Activated CD8-positive, alpha-beta memory T cell treated with anti-CD3 and anti-CD28 coated beads, Interleukin-2, amount 50 U/mL, for 4 hours (primary cell): Measurements from ENCODE around the gene CTXND1.

ENCODE experiments used
- DNase-seq: peaks from one replicate; pipeline ENCODE4 v3.0.0-alpha.2; 2020

Gene CTXND1

DNA sequence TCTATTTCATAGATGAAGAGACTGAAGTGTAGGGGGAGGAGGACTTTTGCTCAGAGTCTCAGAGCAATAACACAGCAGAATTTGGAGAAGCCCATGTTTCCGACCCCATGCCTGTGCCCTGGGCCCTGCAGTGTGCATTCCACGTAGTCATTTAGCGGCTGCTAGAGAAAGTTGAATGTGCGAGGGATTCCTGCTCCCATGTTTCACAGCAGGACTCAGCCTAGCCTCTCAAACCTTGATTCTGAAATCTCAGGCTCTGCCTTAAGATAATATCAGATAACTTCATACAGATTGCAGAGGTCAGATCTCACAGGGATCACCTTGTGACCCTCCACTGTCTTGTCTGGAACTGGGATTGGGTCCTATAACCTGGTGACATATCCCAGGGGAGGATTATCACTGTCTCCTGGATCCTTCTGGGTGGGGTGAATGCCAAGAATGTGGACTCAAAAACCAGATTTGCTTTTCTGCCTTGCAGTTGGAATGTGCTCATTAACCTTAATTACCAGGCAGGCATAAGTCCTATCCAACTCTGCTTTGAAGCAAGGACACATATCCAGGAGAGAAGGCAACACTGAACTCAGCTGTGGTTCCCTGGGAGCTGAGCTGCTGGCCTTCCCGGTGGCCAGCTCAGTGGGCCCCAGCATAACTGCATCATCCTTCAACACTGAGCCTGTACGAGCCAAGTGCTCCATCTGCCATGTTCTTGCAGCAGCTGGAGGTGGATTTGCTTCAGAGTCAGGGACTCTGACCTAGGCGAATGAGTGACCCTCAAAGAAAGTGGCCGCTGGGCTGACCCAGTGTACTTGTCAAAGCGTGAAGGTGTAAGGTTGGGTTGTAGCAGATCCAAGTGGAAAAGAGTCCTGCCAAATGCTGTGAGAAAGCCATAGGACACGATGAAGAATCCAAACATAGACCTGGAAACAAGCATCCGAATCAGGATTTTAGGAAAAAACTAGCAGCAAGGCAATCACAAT lies 43.0 kb downstream of the CTXND1 start:
- DNase-seq = no peak

DNA sequence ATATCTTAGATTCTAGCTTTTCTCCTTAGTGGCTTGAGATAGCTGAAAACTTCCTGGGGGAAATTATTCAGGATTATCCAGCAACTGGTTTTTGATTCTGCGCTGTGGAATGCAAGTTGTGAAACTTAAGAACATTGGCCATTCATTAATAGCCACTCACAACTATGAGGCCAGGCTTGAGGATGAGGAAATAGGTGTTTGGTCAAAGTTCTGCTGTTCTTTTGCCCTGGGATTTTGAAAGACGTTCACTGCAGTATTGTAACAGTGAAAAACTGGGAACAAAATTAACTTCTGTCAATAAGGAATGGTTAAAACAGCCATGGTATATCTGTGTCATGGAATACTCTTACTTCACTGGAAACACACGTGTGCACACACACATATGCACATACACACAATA lies 44.1 kb downstream of the CTXND1 start:
- DNase-seq = no peak

GRCh38 chr15:80204231-80204630 lies 47.8 kb downstream of the CTXND1 start:
- DNase-seq = no peak

- DNase-seq = no peak
Measured at GRCh38 chr15:80203361-80203885, 48.6 kb downstream of the CTXND1 start.

DNA sequence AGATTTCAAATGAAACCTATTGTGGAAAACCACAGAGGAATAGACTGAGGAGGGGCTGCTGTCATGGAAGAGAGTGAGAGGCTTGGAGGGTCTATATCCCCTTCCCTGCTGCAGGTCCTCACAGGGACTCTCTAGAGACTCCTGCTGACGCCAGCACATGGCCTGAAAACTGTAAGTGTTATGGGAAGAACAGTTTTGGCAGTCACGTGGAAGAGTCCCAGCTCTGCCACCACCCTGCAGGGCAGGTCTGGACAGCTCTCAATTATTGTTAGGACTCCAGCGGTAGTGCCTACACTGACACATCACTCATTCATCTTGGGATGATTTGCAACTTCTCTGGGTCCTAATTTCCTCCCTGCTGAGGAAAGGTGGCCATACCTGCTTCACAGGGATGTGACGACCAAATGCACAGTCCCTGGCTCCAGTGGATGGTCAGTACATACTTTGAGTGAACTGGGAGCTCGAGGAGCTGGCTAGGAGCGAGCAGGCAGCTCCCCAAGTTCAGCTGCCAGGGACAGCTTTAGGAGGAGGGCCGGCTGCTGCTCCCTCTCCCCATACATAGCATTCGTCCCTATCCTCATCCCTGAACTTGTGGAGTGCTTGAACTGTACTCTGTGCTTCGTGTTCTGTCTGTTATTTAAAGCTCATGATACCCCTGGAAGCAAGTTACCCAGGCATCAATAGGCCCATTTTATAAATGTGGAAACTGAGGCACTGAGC lies 49.2 kb downstream of the CTXND1 start:
- no peak for DNase-seq

GRCh38 chr15:80202016-80202315 lies 50.0 kb downstream of the CTXND1 start:
- no peak for DNase-seq

DNA sequence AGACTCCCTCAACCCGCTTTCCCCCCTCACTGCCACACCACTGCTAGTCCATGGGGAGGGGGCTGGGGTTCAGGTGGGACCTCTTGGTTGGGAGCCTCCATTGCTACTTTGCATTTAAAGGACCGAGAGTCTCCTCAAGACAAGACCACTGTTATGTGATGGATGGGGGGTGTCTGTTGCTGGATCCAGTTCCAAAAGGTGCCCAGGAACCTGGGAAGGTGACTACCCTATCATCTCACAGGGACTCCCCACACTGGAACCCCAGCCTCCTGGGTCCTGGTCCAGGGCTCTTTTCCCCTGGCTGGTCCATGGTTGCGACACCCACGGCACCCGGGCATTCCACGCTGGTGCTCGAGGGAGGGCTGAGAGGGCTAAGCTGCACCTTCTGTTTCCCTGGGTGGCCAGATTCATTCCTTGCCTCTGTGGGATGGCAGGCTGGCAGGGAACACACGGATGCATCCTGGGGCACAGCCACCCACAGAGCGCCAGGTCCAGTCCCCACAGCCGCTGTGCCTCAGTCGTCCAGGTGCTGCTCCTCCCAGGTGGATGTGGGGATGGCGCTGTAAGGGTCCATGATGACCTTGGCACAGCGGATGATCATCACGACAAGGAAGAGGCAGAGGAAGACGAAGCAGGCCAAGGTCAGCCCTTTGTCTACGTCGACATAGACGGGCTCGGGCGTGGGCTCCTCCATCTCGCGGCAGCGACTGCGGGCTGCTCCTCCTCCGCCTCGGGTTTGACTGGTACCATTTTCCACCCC lies 50.6 kb downstream of the CTXND1 start:
- DNase-seq = no peak

DNA sequence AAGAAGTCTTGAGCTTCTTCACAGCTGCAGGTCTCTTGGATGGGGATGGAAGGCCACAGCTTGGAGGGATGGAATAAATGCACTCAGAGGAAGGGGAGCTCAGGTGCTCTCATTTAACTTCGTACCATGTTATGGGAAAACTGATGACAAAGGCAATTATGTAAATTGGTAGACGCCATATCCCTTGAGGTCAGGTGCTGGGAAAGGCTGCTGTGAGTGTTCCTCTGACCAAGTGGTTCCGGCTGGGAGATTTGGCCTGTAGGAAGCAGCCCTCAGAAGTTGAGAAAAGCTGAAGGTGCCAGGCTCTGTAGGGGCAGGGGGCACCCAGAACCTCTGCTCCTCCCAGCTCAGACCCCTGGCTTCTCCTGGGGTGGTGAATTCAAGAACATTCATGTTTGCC lies 52.1 kb downstream of the CTXND1 start:
- no peak for DNase-seq

GRCh38 chr15:80199366-80199765 lies 52.6 kb downstream of the CTXND1 start:
- DNase-seq = no peak

GRCh38 chr15:80194914-80195313 lies 57.1 kb downstream of the CTXND1 start:
- no peak for DNase-seq

- DNase-seq = no peak
Measured at GRCh38 chr15:80194186-80194585, 57.8 kb downstream of the CTXND1 start.

- no peak for DNase-seq
Measured at GRCh38 chr15:80191897-80192595, 60.0 kb downstream of the CTXND1 start.

- no peak for DNase-seq
Measured at GRCh38 chr15:80191198-80191597, 60.8 kb downstream of the CTXND1 start.

DNA sequence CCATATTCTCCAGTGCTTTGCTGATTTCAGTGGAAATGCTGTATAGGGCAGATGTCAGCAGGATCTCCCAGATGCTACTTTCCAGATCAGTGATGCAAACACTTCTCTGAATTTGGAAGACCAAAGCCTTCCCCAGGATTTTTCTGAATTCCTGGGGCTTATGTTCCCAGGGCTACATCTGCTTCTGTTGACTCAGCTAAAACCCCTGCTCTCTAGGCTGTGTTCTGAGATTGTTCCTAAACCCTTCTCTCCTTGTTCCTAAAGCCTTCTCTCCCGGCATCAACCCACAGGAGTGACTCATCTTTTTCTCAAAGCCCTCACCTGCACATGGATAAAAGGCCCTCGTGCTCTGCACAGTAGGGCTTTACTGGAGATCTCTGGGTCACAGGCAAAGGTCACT lies 63.8 kb downstream of the CTXND1 start:
- DNase-seq = no peak

DNA sequence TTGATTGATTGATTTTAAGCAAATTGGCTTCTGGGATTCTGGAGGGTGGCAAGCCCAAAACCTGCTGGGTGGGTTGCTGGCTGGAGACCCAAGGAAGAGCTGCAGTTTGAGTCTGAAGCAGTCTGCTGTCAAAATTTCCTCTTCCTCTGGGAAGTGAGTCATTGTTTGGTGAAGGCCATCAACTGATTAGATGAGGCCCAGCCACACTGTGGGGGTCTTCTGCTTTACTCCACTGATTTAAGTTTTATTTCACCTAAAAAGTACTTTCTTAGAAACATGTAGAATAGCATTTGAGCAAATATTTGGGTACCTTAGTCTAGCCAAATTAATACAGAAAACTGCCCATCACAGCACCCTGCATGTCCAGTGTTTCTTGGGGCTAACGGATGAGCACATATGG lies 65.4 kb downstream of the CTXND1 start:
- no peak for DNase-seq

GRCh38 chr15:80186066-80186465 lies 65.9 kb downstream of the CTXND1 start:
- no peak for DNase-seq

GRCh38 chr15:80185152-80185551 lies 66.9 kb downstream of the CTXND1 start:
- DNase-seq = no peak

GRCh38 chr15:80184554-80184953 lies 67.5 kb downstream of the CTXND1 start:
- no peak for DNase-seq

GRCh38 chr15:80183886-80184285 lies 68.1 kb downstream of the CTXND1 start:
- no peak for DNase-seq

GRCh38 chr15:80183306-80183705 lies 68.7 kb downstream of the CTXND1 start:
- DNase-seq = no peak

DNA sequence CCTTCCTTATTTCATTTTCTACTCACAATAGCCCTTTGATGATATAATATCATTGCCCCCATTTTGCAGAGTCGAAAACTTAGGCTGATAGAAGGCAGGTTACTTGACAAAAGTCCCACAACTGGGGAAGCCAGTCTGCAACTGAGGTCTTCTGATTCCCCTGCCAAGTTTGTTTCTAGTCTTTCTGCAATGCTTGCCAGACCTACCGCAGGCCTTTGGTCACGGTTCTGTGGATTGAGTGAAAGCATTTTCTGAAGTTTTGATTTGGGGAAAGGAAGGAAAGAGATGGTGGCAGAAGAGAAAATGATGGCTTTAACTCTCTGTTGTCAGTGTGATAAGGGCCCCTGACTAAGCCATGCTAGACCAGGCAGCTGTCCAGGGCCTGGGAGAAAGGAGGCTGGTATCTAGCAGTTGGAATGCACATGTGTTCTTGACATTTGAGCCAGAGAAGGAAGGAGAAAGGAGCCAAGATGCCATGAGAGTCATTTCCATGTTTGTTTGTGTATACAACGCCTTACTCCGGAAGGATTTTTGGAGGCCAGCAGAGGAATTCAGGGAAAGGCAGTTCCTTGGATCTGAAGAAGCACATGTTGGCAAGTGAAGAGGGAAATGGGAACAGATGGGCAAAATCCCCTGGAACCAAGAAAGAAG lies 69.3 kb downstream of the CTXND1 start:
- no peak for DNase-seq

GRCh38 chr15:80180986-80181385 lies 71.0 kb downstream of the CTXND1 start:
- DNase-seq = no peak
